ENCODE measurements around the gene LIMS1. TPM values are rescaled to one million over a fixed set of nuclear protein-coding genes. Genes with fewer than 3 reads are reported as not detected.
"Not testable (repeated sequence)": the region's sequence is repeated elsewhere in the genome, so short reads cannot be mapped to it uniquely, and the experiment has no call there.

Gene LIMS1
- total RNA-seq, 1 experiment from 2014 or later, result 70.9 TPM

- no peak overlapping the region for H3K4me3 Mint-ChIP-seq (ENCODE audit: unreplicated experiment)
- BruUV-seq (replicated peaks), result no TSS peak
- peaks cover 11% of the 10 kb centered on the region for H3K4me1 Mint-ChIP-seq (ENCODE audit: insufficient read depth, unreplicated experiment)
- CTCF ChIA-PET, result interaction anchor here (0.6 to 2.0 kb wide), 7 partner anchors 16 to 141 kb away, joined by 3 to 11 read pairs (median 5); no protein-coding TSS in a partner anchor
- POLR2A ChIA-PET, result interaction anchor here (0.7 to 3.4 kb wide), 11 partner anchors 42 to 276 kb away, joined by 3 to 32 read pairs (median 3); partner anchors contain the start of genes GCC2, LIMS1 and RANBP2
- peaks cover 59% of the 10 kb centered on the region for H3K36me3 Mint-ChIP-seq (ENCODE audit: insufficient read depth, unreplicated experiment)
- no peaks in the 10 kb centered on the region for H3K9me3 Mint-ChIP-seq (ENCODE audit: unreplicated experiment)
- no peak for TF ChIP-seq CTCF (IDR thresholded peaks at IDR 0.05; ENCODE audit: unreplicated experiment)
- H3K27ac Mint-ChIP-seq (ENCODE audit: low read depth, unreplicated experiment), result no peak overlapping the region
- no peaks in the 10 kb centered on the region for H3K27me3 Mint-ChIP-seq (ENCODE audit: insufficient read depth, unreplicated experiment)
- intact Hi-C loops (cut with micrococcal nuclease), result loop anchor here (2.0 to 5.0 kb wide), 4 partner anchors 41 to 145 kb away; no protein-coding TSS in a partner anchor
- no peak for DNase-seq (ENCODE audit: unreplicated experiment)
Observed at GRCh38 chr2:108491848-108492247, 42.4 kb upstream of the LIMS1 start.

DNA sequence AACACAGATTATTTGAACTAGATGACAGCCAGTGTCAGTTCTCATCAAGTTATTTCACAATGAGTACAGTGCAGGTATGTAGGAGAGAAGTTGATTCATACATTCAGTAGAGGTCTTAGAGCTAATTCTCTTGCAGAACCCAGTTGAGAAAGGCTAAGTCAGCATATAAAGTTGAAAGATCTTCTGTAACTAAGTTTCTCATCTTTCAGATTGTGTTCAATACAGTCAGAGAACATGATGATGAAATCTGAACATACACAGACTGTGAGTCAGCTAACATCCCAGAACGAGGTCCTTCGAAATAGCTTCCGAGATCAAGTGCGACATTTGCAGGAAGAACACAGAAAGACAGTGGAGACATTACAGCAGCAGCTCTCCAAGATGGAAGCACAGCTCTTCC is 41.9 kb upstream of the LIMS1 start:
- peak; percentile 90 for DNase-seq (ENCODE audit: unreplicated experiment)
- TF ChIP-seq CTCF (IDR thresholded peaks at IDR 0.05; ENCODE audit: unreplicated experiment), result no peak
- Mint-ChIP-seq H3K27me3 (ENCODE audit: insufficient read depth, unreplicated experiment) (no peaks in the 10 kb centered on the region), H3K27ac (ENCODE audit: low read depth, unreplicated experiment) (no peak overlapping the region), H3K36me3 (ENCODE audit: insufficient read depth, unreplicated experiment) (peaks cover 58% of the 10 kb centered on the region), H3K4me1 (ENCODE audit: insufficient read depth, unreplicated experiment) (peaks cover 11% of the 10 kb centered on the region), H3K4me3 (ENCODE audit: unreplicated experiment) (peak overlapping the region; percentile 6), H3K9me3 (ENCODE audit: unreplicated experiment) (no peaks in the 10 kb centered on the region)
- no TSS peak for BruUV-seq (replicated peaks)
- ChIA-PET POLR2A (interaction anchor here (0.7 to 3.4 kb wide), 15 partner anchors 8 to 276 kb away, joined by 3 to 32 read pairs (median 3); partner anchors contain the start of genes GCC2, LIMS1 and RANBP2), CTCF (interaction anchor here (0.6 to 2.0 kb wide), 8 partner anchors 17 to 141 kb away, joined by 3 to 11 read pairs (median 4); no protein-coding TSS in a partner anchor)
- intact Hi-C loops (cut with micrococcal nuclease), result loop anchor here (2.0 to 5.0 kb wide), 4 partner anchors 40 to 145 kb away; no protein-coding TSS in a partner anchor

GRCh38 chr2:108496167-108496566 is 38.1 kb upstream of the LIMS1 start:
- DNase-seq (ENCODE audit: unreplicated experiment); CTCF ChIA-PET; POLR2A ChIA-PET; H3K27ac Mint-ChIP-seq (ENCODE audit: low read depth, unreplicated experiment); H3K9me3 Mint-ChIP-seq (ENCODE audit: unreplicated experiment); H3K27me3 Mint-ChIP-seq (ENCODE audit: insufficient read depth, unreplicated experiment); H3K4me1 Mint-ChIP-seq (ENCODE audit: insufficient read depth, unreplicated experiment); H3K4me3 Mint-ChIP-seq (ENCODE audit: unreplicated experiment); intact Hi-C loops (cut with micrococcal nuclease); BruUV-seq (replicated peaks): not testable (repeated sequence)
- peaks cover 60% of the 10 kb centered on the region for H3K36me3 Mint-ChIP-seq (ENCODE audit: insufficient read depth, unreplicated experiment)

DNA sequence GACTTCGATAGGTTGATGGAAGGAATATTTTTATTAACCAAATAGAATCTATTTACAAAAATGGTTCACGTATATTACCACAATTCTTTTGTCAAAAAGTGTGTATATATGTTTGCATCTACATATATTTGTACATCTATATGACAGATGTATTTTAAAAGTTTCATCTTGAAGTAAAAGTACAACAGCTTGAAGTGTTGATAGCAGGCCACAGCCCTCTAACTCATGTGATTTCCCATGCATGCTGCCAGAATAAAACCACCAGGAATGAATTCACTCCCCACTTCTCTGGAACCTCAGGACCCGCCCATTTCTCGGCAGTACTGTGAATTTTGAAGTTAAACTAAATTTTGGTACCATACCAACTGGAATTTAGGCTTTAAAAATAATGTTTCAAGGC is 26.6 kb upstream of the LIMS1 start:
- BruUV-seq (replicated peaks); H3K4me1 Mint-ChIP-seq (ENCODE audit: insufficient read depth, unreplicated experiment); intact Hi-C loops (cut with micrococcal nuclease); H3K27ac Mint-ChIP-seq (ENCODE audit: low read depth, unreplicated experiment); H3K9me3 Mint-ChIP-seq (ENCODE audit: unreplicated experiment); H3K27me3 Mint-ChIP-seq (ENCODE audit: insufficient read depth, unreplicated experiment); POLR2A ChIA-PET; CTCF ChIA-PET; H3K4me3 Mint-ChIP-seq (ENCODE audit: unreplicated experiment); DNase-seq (ENCODE audit: unreplicated experiment): not testable (repeated sequence)
- H3K36me3 Mint-ChIP-seq (ENCODE audit: insufficient read depth, unreplicated experiment), result peaks cover 62% of the 10 kb centered on the region

GRCh38 chr2:108512431-108512830 is 21.8 kb upstream of the LIMS1 start:
- BruUV-seq (replicated peaks); POLR2A ChIA-PET; H3K4me3 Mint-ChIP-seq (ENCODE audit: unreplicated experiment); H3K9me3 Mint-ChIP-seq (ENCODE audit: unreplicated experiment); H3K27me3 Mint-ChIP-seq (ENCODE audit: insufficient read depth, unreplicated experiment); intact Hi-C loops (cut with micrococcal nuclease); DNase-seq (ENCODE audit: unreplicated experiment); H3K27ac Mint-ChIP-seq (ENCODE audit: low read depth, unreplicated experiment); CTCF ChIA-PET; H3K4me1 Mint-ChIP-seq (ENCODE audit: insufficient read depth, unreplicated experiment): not testable (repeated sequence)
- peaks cover 20% of the 10 kb centered on the region for H3K36me3 Mint-ChIP-seq (ENCODE audit: insufficient read depth, unreplicated experiment)

- H3K36me3 Mint-ChIP-seq (ENCODE audit: insufficient read depth, unreplicated experiment), result peaks cover 15% of the 10 kb centered on the region
- BruUV-seq (replicated peaks); H3K27ac Mint-ChIP-seq (ENCODE audit: low read depth, unreplicated experiment); H3K4me1 Mint-ChIP-seq (ENCODE audit: insufficient read depth, unreplicated experiment); intact Hi-C loops (cut with micrococcal nuclease); H3K27me3 Mint-ChIP-seq (ENCODE audit: insufficient read depth, unreplicated experiment); CTCF ChIA-PET; H3K9me3 Mint-ChIP-seq (ENCODE audit: unreplicated experiment); H3K4me3 Mint-ChIP-seq (ENCODE audit: unreplicated experiment); DNase-seq (ENCODE audit: unreplicated experiment): not testable (repeated sequence)
- POLR2A ChIA-PET, result interaction anchor here (0.7 kb wide), 1 partner anchor 23 kb away, joined by 3 read pairs; no protein-coding TSS in a partner anchor
Observed at GRCh38 chr2:108514478-108514877, 19.8 kb upstream of the LIMS1 start.

GRCh38 chr2:108524688-108525087 is 9.6 kb upstream of the LIMS1 start:
- H3K4me1 Mint-ChIP-seq (ENCODE audit: insufficient read depth, unreplicated experiment); H3K27me3 Mint-ChIP-seq (ENCODE audit: insufficient read depth, unreplicated experiment); intact Hi-C loops (cut with micrococcal nuclease); H3K4me3 Mint-ChIP-seq (ENCODE audit: unreplicated experiment); BruUV-seq (replicated peaks); POLR2A ChIA-PET; H3K9me3 Mint-ChIP-seq (ENCODE audit: unreplicated experiment); CTCF ChIA-PET; H3K27ac Mint-ChIP-seq (ENCODE audit: low read depth, unreplicated experiment); DNase-seq (ENCODE audit: unreplicated experiment); H3K36me3 Mint-ChIP-seq (ENCODE audit: insufficient read depth, unreplicated experiment): not testable (repeated sequence)

DNA sequence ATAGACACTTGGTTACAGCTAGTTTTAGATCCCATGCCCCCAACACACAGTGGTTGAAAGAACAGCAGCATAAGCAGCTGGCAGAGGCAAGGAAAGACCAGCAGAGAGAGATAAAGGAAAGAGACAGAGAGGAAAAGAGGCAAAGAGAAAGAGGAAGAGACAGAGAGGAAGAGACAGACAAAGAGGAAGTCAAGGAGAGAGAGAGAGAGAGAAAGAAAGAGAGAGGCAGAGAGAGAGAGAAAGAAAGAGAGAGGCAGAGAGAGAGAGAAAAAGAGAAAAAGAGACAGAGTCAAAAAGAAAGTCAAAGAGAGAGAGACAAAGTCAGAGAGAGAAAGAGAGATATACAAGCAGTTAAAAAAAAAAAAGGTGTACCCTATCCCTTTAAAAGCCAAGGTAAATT is 9.0 kb upstream of the LIMS1 start:
- H3K27ac Mint-ChIP-seq (ENCODE audit: low read depth, unreplicated experiment), result peak overlapping the region; percentile 50
- H3K36me3 Mint-ChIP-seq (ENCODE audit: insufficient read depth, unreplicated experiment); H3K4me3 Mint-ChIP-seq (ENCODE audit: unreplicated experiment); H3K4me1 Mint-ChIP-seq (ENCODE audit: insufficient read depth, unreplicated experiment); DNase-seq (ENCODE audit: unreplicated experiment); CTCF ChIA-PET; POLR2A ChIA-PET; H3K27me3 Mint-ChIP-seq (ENCODE audit: insufficient read depth, unreplicated experiment); H3K9me3 Mint-ChIP-seq (ENCODE audit: unreplicated experiment); BruUV-seq (replicated peaks); intact Hi-C loops (cut with micrococcal nuclease): not testable (repeated sequence)

Measured in MCF 10A (cell line).